ENCODE results near the gene NFATC3.
A peak's percentile ranks its signal among the peaks of the same experiment; 100 is the strongest.

Gene NFATC3

GRCh38 chr16:68073902-68074760 is 11.0 kb upstream of the NFATC3 start:
- no peak for DNase-seq

GRCh38 chr16:68074850-68075555 is 10.2 kb upstream of the NFATC3 start:
- no peak for DNase-seq

- DNase-seq, result no peak
Observed at GRCh38 chr16:68075980-68076379, 9.2 kb upstream of the NFATC3 start.

GRCh38 chr16:68076560-68076959 is 8.6 kb upstream of the NFATC3 start:
- DNase-seq, result no peak

GRCh38 chr16:68077866-68078700 is 7.1 kb upstream of the NFATC3 start:
- no peak for DNase-seq

GRCh38 chr16:68078701-68079375 is 6.3 kb upstream of the NFATC3 start:
- DNase-seq, result no peak

GRCh38 chr16:68079376-68079625 is 5.9 kb upstream of the NFATC3 start:
- DNase-seq, result no peak

GRCh38 chr16:68079626-68080344 is 5.4 kb upstream of the NFATC3 start:
- no peak for DNase-seq

- no peak for DNase-seq
Observed at GRCh38 chr16:68081861-68082628, 3.1 kb upstream of the NFATC3 start.

GRCh38 chr16:68082629-68083238 is 2.4 kb upstream of the NFATC3 start:
- no peak for DNase-seq

- DNase-seq, result no peak
Observed at GRCh38 chr16:68083239-68083781, 1.9 kb upstream of the NFATC3 start.

GRCh38 chr16:68083861-68084503 is 1.2 kb upstream of the NFATC3 start:
- DNase-seq, result peak; percentile 79

GRCh38 chr16:68084504-68085258 is 489 bp upstream of the NFATC3 start:
- peak; percentile 97 for DNase-seq

- peak; percentile 66 for DNase-seq
Observed at GRCh38 chr16:68086336-68086841, 1.2 kb downstream of the NFATC3 start.

- DNase-seq, result no peak
Observed at GRCh38 chr16:68086860-68087268, 1.7 kb downstream of the NFATC3 start.

GRCh38 chr16:68087688-68088087 is 2.5 kb downstream of the NFATC3 start:
- no peak for DNase-seq

- DNase-seq, result no peak
Observed at GRCh38 chr16:68088130-68088972, 3.2 kb downstream of the NFATC3 start.

- no peak for DNase-seq
Observed at GRCh38 chr16:68089067-68089466, 3.9 kb downstream of the NFATC3 start.

Data from eye (tissue), 1 donor.